ENCODE data around the gene ANKRD55.
"Not testable (repeated sequence)": the region's sequence is repeated elsewhere in the genome, so short reads cannot be mapped to it uniquely, and the experiment has no call there.

The ANKRD55 gene

GRCh38 chr5:56160723-56161438, 72.2 kb downstream of the ANKRD55 start:
- no peaks in the 10 kb centered on the region for H3K9me3 Mint-ChIP-seq
- ATAC-seq (no peak), DNase-seq (no peak)
- H3K36me3 Mint-ChIP-seq (ENCODE audit: low read depth) = no peaks in the 10 kb centered on the region
- no peaks in the 10 kb centered on the region for H3K27me3 Mint-ChIP-seq
- peaks cover 28% of the 10 kb centered on the region for H3K4me1 Mint-ChIP-seq
- no peak overlapping the region for H3K27ac Mint-ChIP-seq
- H3K4me3 Mint-ChIP-seq = no peak overlapping the region

- Mint-ChIP-seq H3K27me3 (no peaks in the 10 kb centered on the region), H3K4me1 (peaks cover 38% of the 10 kb centered on the region), H3K27ac (no peak overlapping the region), H3K36me3 (ENCODE audit: low read depth) (no peaks in the 10 kb centered on the region), H3K9me3 (no peaks in the 10 kb centered on the region), H3K4me3 (no peak overlapping the region)
- ATAC-seq (no peak), DNase-seq (no peak)
Measured at GRCh38 chr5:56159521-56159947, 73.6 kb downstream of the ANKRD55 start.

GRCh38 chr5:56158331-56158960, 74.7 kb downstream of the ANKRD55 start:
- no peak for ATAC-seq
- Mint-ChIP-seq H3K27ac (no peak overlapping the region), H3K36me3 (ENCODE audit: low read depth) (no peaks in the 10 kb centered on the region), H3K27me3 (no peaks in the 10 kb centered on the region), H3K9me3 (no peaks in the 10 kb centered on the region), H3K4me1 (peaks cover 38% of the 10 kb centered on the region), H3K4me3 (no peak overlapping the region)
- DNase-seq = no peak

GRCh38 chr5:56157191-56157621, 75.9 kb downstream of the ANKRD55 start:
- peak overlapping the region; percentile 24 for H3K27ac Mint-ChIP-seq
- H3K9me3 Mint-ChIP-seq; H3K4me3 Mint-ChIP-seq; H3K27me3 Mint-ChIP-seq; DNase-seq; H3K36me3 Mint-ChIP-seq (ENCODE audit: low read depth); ATAC-seq: not testable (repeated sequence)
- peaks cover 43% of the 10 kb centered on the region for H3K4me1 Mint-ChIP-seq

- H3K27ac Mint-ChIP-seq = peak overlapping the region; percentile 36
- peak; percentile 16 for DNase-seq
- not testable (repeated sequence) for H3K4me3 Mint-ChIP-seq
Measured at GRCh38 chr5:56156585-56157190, 76.4 kb downstream of the ANKRD55 start.

GRCh38 chr5:56155992-56156584, 77.0 kb downstream of the ANKRD55 start:
- H3K27ac Mint-ChIP-seq = no peak overlapping the region
- peak; percentile 25 for ATAC-seq
- H3K4me3 Mint-ChIP-seq = no peak overlapping the region
- H3K36me3 Mint-ChIP-seq (ENCODE audit: low read depth) = no peaks in the 10 kb centered on the region
- peaks cover 37% of the 10 kb centered on the region for H3K4me1 Mint-ChIP-seq
- no peak for DNase-seq
- no peaks in the 10 kb centered on the region for H3K27me3 Mint-ChIP-seq
- H3K9me3 Mint-ChIP-seq = no peaks in the 10 kb centered on the region

More at GRCh38 chr5:56156585-56157190, 76.4 kb downstream of the ANKRD55 start:
- H3K36me3 Mint-ChIP-seq (ENCODE audit: low read depth); H3K9me3 Mint-ChIP-seq; H3K27me3 Mint-ChIP-seq: not testable (repeated sequence)
- peak; percentile 62 for ATAC-seq
- peaks cover 43% of the 10 kb centered on the region for H3K4me1 Mint-ChIP-seq

GRCh38 chr5:56154732-56155484, 78.2 kb downstream of the ANKRD55 start:
- no peak overlapping the region for H3K4me3 Mint-ChIP-seq
- ATAC-seq = peak; percentile 63
- no peak overlapping the region for H3K27ac Mint-ChIP-seq
- no peaks in the 10 kb centered on the region for H3K36me3 Mint-ChIP-seq (ENCODE audit: low read depth)
- H3K27me3 Mint-ChIP-seq = no peaks in the 10 kb centered on the region
- peaks cover 34% of the 10 kb centered on the region for H3K4me1 Mint-ChIP-seq
- DNase-seq = no peak
- H3K9me3 Mint-ChIP-seq = no peaks in the 10 kb centered on the region

- no peak for ATAC-seq
- Mint-ChIP-seq H3K36me3 (ENCODE audit: low read depth) (no peaks in the 10 kb centered on the region), H3K4me1 (peaks cover 55% of the 10 kb centered on the region), H3K4me3 (no peak overlapping the region), H3K9me3 (no peaks in the 10 kb centered on the region), H3K27me3 (peaks cover 2% of the 10 kb centered on the region), H3K27ac (no peak overlapping the region)
- no peak for DNase-seq
Measured at GRCh38 chr5:56152437-56152836, 80.7 kb downstream of the ANKRD55 start.

GRCh38 chr5:56150756-56151155, 82.4 kb downstream of the ANKRD55 start:
- not testable (repeated sequence) for H3K27me3 Mint-ChIP-seq; H3K27ac Mint-ChIP-seq; ATAC-seq; H3K4me3 Mint-ChIP-seq; DNase-seq; H3K36me3 Mint-ChIP-seq (ENCODE audit: low read depth); H3K9me3 Mint-ChIP-seq
- peaks cover 39% of the 10 kb centered on the region for H3K4me1 Mint-ChIP-seq

- peak; percentile 88 for ATAC-seq
- Mint-ChIP-seq H3K9me3 (no peaks in the 10 kb centered on the region), H3K36me3 (ENCODE audit: low read depth) (no peaks in the 10 kb centered on the region), H3K27ac (no peak overlapping the region), H3K27me3 (peaks cover 2% of the 10 kb centered on the region), H3K4me1 (peaks cover 32% of the 10 kb centered on the region), H3K4me3 (no peak overlapping the region)
- peak; percentile 16 for DNase-seq
Measured at GRCh38 chr5:56148453-56148971, 84.6 kb downstream of the ANKRD55 start.

- H3K4me1 Mint-ChIP-seq = peaks cover 40% of the 10 kb centered on the region
- no peak overlapping the region for H3K27ac Mint-ChIP-seq
- DNase-seq (no peak), ATAC-seq (no peak)
- H3K36me3 Mint-ChIP-seq (ENCODE audit: low read depth) = no peaks in the 10 kb centered on the region
- H3K4me3 Mint-ChIP-seq = no peak overlapping the region
- H3K27me3 Mint-ChIP-seq = peaks cover 2% of the 10 kb centered on the region
- no peaks in the 10 kb centered on the region for H3K9me3 Mint-ChIP-seq
Measured at GRCh38 chr5:56147659-56148230, 85.4 kb downstream of the ANKRD55 start.

GRCh38 chr5:56147106-56147505, 86.0 kb downstream of the ANKRD55 start:
- Mint-ChIP-seq H3K9me3 (no peaks in the 10 kb centered on the region), H3K4me1 (peaks cover 40% of the 10 kb centered on the region), H3K27me3 (peaks cover 2% of the 10 kb centered on the region), H3K36me3 (ENCODE audit: low read depth) (no peaks in the 10 kb centered on the region), H3K27ac (no peak overlapping the region), H3K4me3 (no peak overlapping the region)
- ATAC-seq (no peak), DNase-seq (no peak)

- no peaks in the 10 kb centered on the region for H3K36me3 Mint-ChIP-seq (ENCODE audit: low read depth)
- H3K27me3 Mint-ChIP-seq = peaks cover 2% of the 10 kb centered on the region
- DNase-seq (no peak), ATAC-seq (no peak)
- no peak overlapping the region for H3K27ac Mint-ChIP-seq
- no peaks in the 10 kb centered on the region for H3K9me3 Mint-ChIP-seq
- H3K4me3 Mint-ChIP-seq = no peak overlapping the region
- H3K4me1 Mint-ChIP-seq = peaks cover 39% of the 10 kb centered on the region
Measured at GRCh38 chr5:56146674-56147073, 86.5 kb downstream of the ANKRD55 start.

- Mint-ChIP-seq H3K36me3 (ENCODE audit: low read depth) (no peaks in the 10 kb centered on the region), H3K27me3 (peaks cover 2% of the 10 kb centered on the region), H3K27ac (no peak overlapping the region), H3K9me3 (no peaks in the 10 kb centered on the region), H3K4me3 (no peak overlapping the region), H3K4me1 (peaks cover 39% of the 10 kb centered on the region)
- ATAC-seq (no peak), DNase-seq (no peak)
Measured at GRCh38 chr5:56145511-56145910, 87.6 kb downstream of the ANKRD55 start.
